Endodermal cell (in vitro differentiated cells): Measurements from ENCODE around the gene ANGPTL2. TPM values are rescaled to one million over a fixed set of nuclear protein-coding genes. Genes with fewer than 3 reads are reported as not detected.

Source experiments
- DNase-seq: peaks from one replicate; pipeline ENCODE4 v3.0.0-alpha.2; 2017
- H3K27ac ChIP-seq: 2 replicates; pipeline ENCODE4 v1.5.1; 2013; ENCODE audit warnings: mild to moderate bottlenecking, low read depth, low read length, moderate library complexity
- H3K27me3 ChIP-seq: 2 replicates; pipeline ENCODE4 v1.6.1; 2013; ENCODE audit warnings: mild to moderate bottlenecking, low read length, moderate library complexity; ENCODE audit not compliant: insufficient read depth, control insufficient read depth, poor library complexity, severe bottlenecking
- H3K36me3 ChIP-seq: 2 replicates; pipeline ENCODE4 v1.7.0; 2013; ENCODE audit warnings: mild to moderate bottlenecking, low read length, moderate library complexity; ENCODE audit not compliant: control insufficient read depth, insufficient read depth
- H3K4me1 ChIP-seq: one replicate; pipeline ENCODE4 v1.7.0; 2013; ENCODE audit warnings: low read length; ENCODE audit not compliant: control insufficient read depth, insufficient read depth
- H3K4me3 ChIP-seq: 2 replicates; pipeline ENCODE4 v1.5.1; 2013; ENCODE audit warnings: mild to moderate bottlenecking, low read length, moderate library complexity
- H3K9ac ChIP-seq: 2 replicates; pipeline ENCODE4 v1.6.1; 2013; ENCODE audit warnings: mild to moderate bottlenecking, low read length, moderate library complexity; ENCODE audit not compliant: poor library complexity, severe bottlenecking; ENCODE audit errors: extremely low read depth
- H3K9me3 ChIP-seq: 2 replicates; pipeline ENCODE4 v1.6.1; 2013; ENCODE audit warnings: mild to moderate bottlenecking, low read length, moderate library complexity; ENCODE audit not compliant: control insufficient read depth
- H3K27ac Mint-ChIP-seq: 2 replicates; pipeline ENCODE4 v1.8.0; 2020; ENCODE audit warnings: mixed read lengths
- H3K27me3 Mint-ChIP-seq: 2 replicates; pipeline ENCODE4 v1.8.0; 2021; ENCODE audit warnings: mild to moderate bottlenecking, mixed read lengths; ENCODE audit not compliant: insufficient read depth
- H3K36me3 Mint-ChIP-seq: 2 replicates; pipeline ENCODE4 v1.8.0; 2020; ENCODE audit warnings: low read depth, mixed read lengths
- H3K4me1 Mint-ChIP-seq: 2 replicates; pipeline ENCODE4 v1.8.0; 2020; ENCODE audit warnings: mixed read lengths
- H3K4me3 Mint-ChIP-seq: 2 replicates; pipeline ENCODE4 v1.8.0; 2020; ENCODE audit warnings: mild to moderate bottlenecking, moderate library complexity, mixed read lengths
- H3K9me3 Mint-ChIP-seq: 2 replicates; pipeline ENCODE4 v1.8.0; 2020; ENCODE audit warnings: mild to moderate bottlenecking, mixed read lengths
- CTCF ChIP-seq: fragments of 200-600 bp; sonication (generic); conservative IDR thresholded peaks from 2 replicates; pipeline ENCODE4 v1.5.0; 2021; ENCODE audit warnings: antibody characterized with exemption, mild to moderate bottlenecking
- WGBS, 2 experiments: methylation state at CpG; one replicate each; pipeline versions ENCODE4 v1.1.5 to v1.1.7; 2013; ENCODE audit warnings: missing lambda C conversion rate in 2 of 2, mixed read lengths in 1 of 2; ENCODE audit not compliant: insufficient coverage in 1 of 2, insufficient read length in 1 of 2; 5-methylcytosine and 5-hydroxymethylcytosine counted together
- total RNA-seq, 2 donors: library from RNA; stranded (reverse); fragmentation: NEBNext Ultra II Directional in 1 of 2; extraction: Animal tissue kit (Norgen Biotek cat#: 25700) in 1 of 2; gene quantifications; 2 replicates in 1 of 2; 3 replicates in 1 of 2; pipeline ENCODE4 v1.2.1, GENCODE V29; 2021

ANGPTL2 gene
- total RNA-seq, 2 donors from 2014 or later, result 14.8 to 17.1 TPM

DNA sequence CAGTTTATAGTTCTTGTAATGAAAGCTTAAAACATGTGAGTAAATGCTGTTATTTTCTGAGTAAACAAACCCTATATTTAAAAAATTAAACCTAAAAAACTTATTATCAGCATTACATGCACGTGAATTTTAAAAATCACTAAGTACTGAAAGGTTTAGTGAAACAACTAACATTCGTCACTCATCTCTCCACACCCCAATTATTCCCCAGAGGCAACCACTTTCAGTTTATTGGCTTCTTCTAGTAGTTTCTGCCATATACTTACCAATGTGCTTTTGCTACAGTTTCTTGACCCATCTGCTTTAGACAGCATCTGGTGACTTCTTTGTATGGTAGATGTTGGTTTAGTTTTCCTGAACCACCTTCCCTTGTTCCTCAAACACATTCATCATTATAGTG, 58.1 kb downstream of the ANGPTL2 start:
- H3K9me3 Mint-ChIP-seq, result no peaks in the 10 kb centered on the region
- no peaks in the 10 kb centered on the region for H3K27me3 Mint-ChIP-seq
- no peak overlapping the region for H3K4me3 Mint-ChIP-seq
- H3K36me3 Mint-ChIP-seq, result peaks cover 6% of the 10 kb centered on the region
- Histone ChIP-seq H3K27me3 (no peaks in the 10 kb centered on the region), H3K4me3 (no peak overlapping the region), H3K27ac (no peak overlapping the region), H3K4me1 (no peaks in the 10 kb centered on the region), H3K9me3 (no peaks in the 10 kb centered on the region), H3K9ac (no peak overlapping the region), H3K36me3 (no peaks in the 10 kb centered on the region)
- WGBS, 2 experiments, result 88 to 100% methylated on average over 2 of the region's 2 CpGs
- no peak for DNase-seq
- no peak for TF ChIP-seq CTCF
- H3K4me1 Mint-ChIP-seq, result peaks cover 7% of the 10 kb centered on the region
- no peak overlapping the region for H3K27ac Mint-ChIP-seq

GRCh38 chr9:127061411-127061810, 61.0 kb downstream of the ANGPTL2 start:
- TF ChIP-seq CTCF, result no peak
- no peaks in the 10 kb centered on the region for H3K4me1 ChIP-seq
- Mint-ChIP-seq H3K27me3 (no peaks in the 10 kb centered on the region), H3K27ac (no peak overlapping the region), H3K4me3 (no peak overlapping the region), H3K36me3 (peaks cover 6% of the 10 kb centered on the region), H3K9me3 (no peaks in the 10 kb centered on the region), H3K4me1 (peaks cover 6% of the 10 kb centered on the region)
- H3K9me3 ChIP-seq, result no peaks in the 10 kb centered on the region
- DNase-seq, result no peak
- WGBS, 2 experiments, result 83 to 94% methylated on average over 1 to 3 of the region's 3 CpGs
- H3K9ac ChIP-seq, result no peak overlapping the region
- no peaks in the 10 kb centered on the region for H3K36me3 ChIP-seq
- H3K27me3 ChIP-seq, result no peaks in the 10 kb centered on the region
- H3K4me3 ChIP-seq, result no peak overlapping the region
- no peak overlapping the region for H3K27ac ChIP-seq

DNA sequence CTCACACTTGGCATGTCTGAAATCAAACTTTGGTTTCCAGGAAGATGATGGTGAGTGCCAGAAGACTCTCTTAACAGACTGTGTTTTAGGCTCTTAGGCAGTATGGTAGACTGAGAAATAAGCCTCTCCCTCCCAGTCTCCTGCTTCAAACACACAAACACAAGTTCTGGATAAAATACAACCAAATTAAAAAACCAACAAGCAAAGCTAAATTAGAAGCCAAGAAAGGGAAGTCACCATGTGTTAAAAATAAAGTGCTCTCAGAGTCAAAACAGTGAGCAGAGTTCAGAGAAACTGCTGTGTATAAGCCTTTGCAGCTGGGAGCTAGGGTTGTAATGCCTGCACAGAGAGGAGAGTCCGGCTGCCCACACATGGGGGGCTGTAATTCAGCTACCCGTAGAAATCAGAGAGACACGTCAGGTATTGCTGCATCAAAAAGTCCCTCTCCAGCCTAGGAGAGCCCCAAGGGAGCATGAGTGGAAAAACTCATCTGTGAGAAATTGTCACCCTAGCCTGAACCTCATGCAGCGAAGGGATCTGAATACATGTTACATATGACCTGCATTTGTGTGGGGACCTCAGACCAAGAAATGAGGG, 62.6 kb downstream of the ANGPTL2 start:
- Mint-ChIP-seq H3K9me3 (no peaks in the 10 kb centered on the region), H3K4me1 (peaks cover 6% of the 10 kb centered on the region), H3K27me3 (no peaks in the 10 kb centered on the region), H3K27ac (no peak overlapping the region), H3K4me3 (no peak overlapping the region), H3K36me3 (peaks cover 6% of the 10 kb centered on the region)
- H3K4me3 ChIP-seq, result no peak overlapping the region
- H3K27me3 ChIP-seq, result no peaks in the 10 kb centered on the region
- no peaks in the 10 kb centered on the region for H3K36me3 ChIP-seq
- H3K9ac ChIP-seq, result no peak overlapping the region
- H3K4me1 ChIP-seq, result no peaks in the 10 kb centered on the region
- TF ChIP-seq CTCF, result no peak
- WGBS, 2 experiments, result 85 to 94% methylated on average over 4 of the region's 4 CpGs
- no peak for DNase-seq
- no peaks in the 10 kb centered on the region for H3K9me3 ChIP-seq
- H3K27ac ChIP-seq, result no peak overlapping the region
